PC-9 (cell line): ENCODE results near the gene MYOG. TPM values are rescaled to one million over a fixed set of nuclear protein-coding genes. Genes with fewer than 3 reads are reported as not detected.

Experiments
- BruUV-seq: library from RNA; stranded (reverse); fragments of 400-500 nt; replicated peaks from 2 replicates; lab custom pipeline; 2021; lab: Mats Ljungman, UMichigan
- CTCF ChIA-PET: fragments of 300-600 bp; sonication (Branson Sonifier 250); formaldehyde crosslinking; loops from one replicate; lab custom pipeline; 2022; ENCODE audit warnings: antibody characterized with exemption; lab: Charles Lee
- POLR2A ChIA-PET: fragments of 300-600 bp; sonication (Branson Sonifier 250); formaldehyde crosslinking; loops from one replicate; lab custom pipeline; 2022; ENCODE audit warnings: antibody characterized with exemption; ENCODE audit not compliant: unreplicated experiment; lab: Charles Lee
- DNase-seq, 2 experiments: peaks; one replicate each; pipeline versions ENCODE4 v3.0.0 to v3.0.0-alpha.2; 2015 to 2022; ENCODE audit warnings: mixed read lengths in 1 of 2
- H2AFZ ChIP-seq: fragments of 200-600 bp; sonication (generic); 2 replicates; pipeline ENCODE4 v1.8.1; 2017; ENCODE audit warnings: antibody characterized with exemption
- H3F3A ChIP-seq: fragments of 200-600 bp; sonication (generic); 2 replicates; pipeline ENCODE4 v1.8.1; 2017; ENCODE audit warnings: antibody characterized with exemption, mild to moderate bottlenecking, low read depth; ENCODE audit not compliant: insufficient read depth
- H3K27ac ChIP-seq: fragments of 200-600 bp; sonication (generic); 2 replicates; pipeline ENCODE4 v1.6.1; 2016; ENCODE audit warnings: mixed run types
- H3K27me3 ChIP-seq: fragments of 200-600 bp; sonication (generic); 2 replicates; pipeline ENCODE4 v1.6.1; 2016; ENCODE audit warnings: low read depth, mixed run types; ENCODE audit not compliant: insufficient read depth
- H3K36me3 ChIP-seq: fragments of 200-600 bp; sonication (generic); 2 replicates; pipeline ENCODE4 v1.6.1; 2016; ENCODE audit warnings: low read depth, mixed run types
- H3K4me1 ChIP-seq: fragments of 200-600 bp; sonication (generic); replicated peaks from 2 replicates; pipeline ENCODE4 v1.6.1; 2016; ENCODE audit warnings: mixed run types; ENCODE audit not compliant: insufficient read depth
- H3K4me2 ChIP-seq: fragments of 200-600 bp; sonication (generic); 2 replicates; pipeline ENCODE4 v1.6.1; 2017; ENCODE audit warnings: mixed run types
- H3K4me3 ChIP-seq: fragments of 200-600 bp; sonication (generic); 2 replicates; pipeline ENCODE4 v1.6.1; 2016; ENCODE audit warnings: mixed run types
- H3K79me2 ChIP-seq: fragments of 200-600 bp; sonication (generic); 2 replicates; pipeline ENCODE4 v1.6.1; 2017; ENCODE audit warnings: low read depth, mixed run types
- H3K9me2 ChIP-seq: fragments of 200-600 bp; sonication (generic); 2 replicates; pipeline ENCODE4 v1.8.1; 2017; ENCODE audit warnings: mild to moderate bottlenecking; ENCODE audit not compliant: insufficient read depth
- H3K9me3 ChIP-seq: fragments of 200-600 bp; sonication (generic); 2 replicates; pipeline ENCODE4 v1.8.1; 2016; ENCODE audit warnings: low read depth; ENCODE audit not compliant: insufficient read depth
- H4K20me1 ChIP-seq: fragments of 200-600 bp; sonication (generic); 2 replicates; pipeline ENCODE4 v1.8.1; 2017; ENCODE audit not compliant: insufficient read depth
- CTCF ChIP-seq: fragments of 200-600 bp; sonication (generic); conservative IDR thresholded peaks from 2 replicates; pipeline ENCODE4 v1.6.1; 2017; ENCODE audit warnings: mixed run types, antibody characterized with exemption, mild to moderate bottlenecking, moderate library complexity
- EZH2 ChIP-seq: fragments of 200-600 bp; sonication (generic); IDR thresholded peaks from 2 replicates; pipeline ENCODE4 v1.8.0; 2017; ENCODE audit warnings: antibody characterized with exemption, low read depth
- intact Hi-C: fragments of 100-400 bp; cut with micrococcal nuclease; formaldehyde crosslinking; loops from one replicate; pipeline ENCODE4 v1.10.0; 2022; ENCODE audit not compliant: unreplicated experiment
- total RNA-seq: library from RNA; stranded (reverse); gene quantifications from 2 replicates; pipeline ENCODE4 v1.2.3, GENCODE V29; 2021

Gene MYOG
- total RNA-seq, 1 experiment from 2014 or later = not detected

GRCh38 chr1:203069030-203069747 lies 16.6 kb downstream of the MYOG start:
- no peaks in the 10 kb centered on the region for H3K9me2 ChIP-seq
- POLR2A ChIA-PET = no interaction called here
- TF ChIP-seq CTCF (no peak), EZH2 (no peak)
- intact Hi-C loops = no loop called here
- H2AFZ ChIP-seq = no peak overlapping the region
- H3K27me3 ChIP-seq = peaks cover 4% of the 10 kb centered on the region; the same call in 1 of the 2 replicates
- H4K20me1 ChIP-seq = no peaks in the 10 kb centered on the region; the same call in 1 of the 2 replicates
- no peaks in the 10 kb centered on the region for H3K36me3 ChIP-seq
- H3F3A ChIP-seq = no peaks in the 10 kb centered on the region
- no peak overlapping the region for H3K4me2 ChIP-seq
- no peaks in the 10 kb centered on the region for H3K79me2 ChIP-seq
- no peak for DNase-seq
- no TSS peak for BruUV-seq
- no peak overlapping the region for H3K4me3 ChIP-seq
- CTCF ChIA-PET = no interaction called here
- no peaks in the 10 kb centered on the region for H3K9me3 ChIP-seq
- no peak overlapping the region for H3K27ac ChIP-seq
- no peaks in the 10 kb centered on the region for H3K4me1 ChIP-seq

- H3K9me3 ChIP-seq = no peaks in the 10 kb centered on the region
- H3K27me3 ChIP-seq = no peaks in the 10 kb centered on the region
- no peaks in the 10 kb centered on the region for H3K79me2 ChIP-seq
- no peak overlapping the region for H3K27ac ChIP-seq
- ChIA-PET POLR2A (no interaction called here), CTCF (no interaction called here)
- no peaks in the 10 kb centered on the region for H3F3A ChIP-seq
- H3K36me3 ChIP-seq = no peaks in the 10 kb centered on the region
- intact Hi-C loops = no loop called here
- BruUV-seq = no TSS peak
- no peaks in the 10 kb centered on the region; the same call in 1 of the 2 replicates for H4K20me1 ChIP-seq
- no peak overlapping the region for H3K4me3 ChIP-seq
- no peak overlapping the region for H3K4me2 ChIP-seq
- no peaks in the 10 kb centered on the region for H3K4me1 ChIP-seq
- H3K9me2 ChIP-seq = no peaks in the 10 kb centered on the region
- no peak overlapping the region for H2AFZ ChIP-seq
- DNase-seq = no peak
- TF ChIP-seq EZH2 = no peak
- TF ChIP-seq CTCF = no peak
Observed at GRCh38 chr1:203066965-203067364, 18.8 kb downstream of the MYOG start.

GRCh38 chr1:203065986-203066385 lies 19.8 kb downstream of the MYOG start:
- H3K27ac ChIP-seq = no peak overlapping the region
- no peaks in the 10 kb centered on the region for H3K4me1 ChIP-seq
- no peaks in the 10 kb centered on the region for H3K27me3 ChIP-seq
- no peak for DNase-seq
- no TSS peak for BruUV-seq
- H3K79me2 ChIP-seq = no peaks in the 10 kb centered on the region
- no peaks in the 10 kb centered on the region for H3F3A ChIP-seq
- POLR2A ChIA-PET = no interaction called here
- no peak overlapping the region for H2AFZ ChIP-seq
- H3K4me3 ChIP-seq = no peak overlapping the region
- no peaks in the 10 kb centered on the region for H3K9me2 ChIP-seq
- no peaks in the 10 kb centered on the region for H3K9me3 ChIP-seq
- TF ChIP-seq EZH2 (no peak), CTCF (no peak)
- CTCF ChIA-PET = no interaction called here
- H4K20me1 ChIP-seq = no peaks in the 10 kb centered on the region; the same call in 1 of the 2 replicates
- H3K36me3 ChIP-seq = no peaks in the 10 kb centered on the region
- H3K4me2 ChIP-seq = no peak overlapping the region
- intact Hi-C loops = no loop called here
